NCI-H82 treated with DMSO at 0.1 percent for 48 hours (cell line): ENCODE data around the gene OR5H14.
"Not testable (repeated sequence)": the region's sequence is repeated elsewhere in the genome, so short reads cannot be mapped to it uniquely, and the experiment has no call there.

Experiments
- DNase-seq: peaks from one replicate; lab custom pipeline; 2025; ENCODE audit not compliant: unreplicated experiment; lab: John Stamatoyannopoulos, UW

OR5H14 gene

GRCh38 chr3:98196293-98196692, 49.0 kb downstream of the OR5H14 start:
- not testable (repeated sequence) for DNase-seq

GRCh38 chr3:98199020-98199419, 51.7 kb downstream of the OR5H14 start:
- no peak for DNase-seq
